ENCODE measurements around the gene CAMK1D. TPM values are rescaled to one million over a fixed set of nuclear protein-coding genes. Genes with fewer than 3 reads are reported as not detected.

The CAMK1D gene
- total and polyA plus RNA-seq, 10 of the 15 experiments (the other 5 are each of a cell fraction or from before 2014, with no cell fraction given) = 2.1 to 35.5 (median 14.7) TPM

GRCh38 chr10:12806228-12807095 is 457.1 kb downstream of the CAMK1D start:
- no peak for FAIRE-seq

More at GRCh38 chr10:12806228-12807095, 457.1 kb downstream of the CAMK1D start:
- H2AFZ ChIP-seq (ENCODE audit: control insufficient read depth, low read depth, low read length) = no peak overlapping the region
- H3K27me3 ChIP-seq (replicated peaks in 1 of 2; ENCODE audit: control insufficient read depth in 2 of 2, insufficient read depth in 2 of 2, low read length in 1 of 2) = no peaks in the 10 kb centered on the region
- WGBS (ENCODE audit: insufficient coverage, insufficient replicate concordance, low lambda C conversion rate, missing lambda C conversion rate) = 82% methylated on average over 12 of the region's 12 CpGs
- no peaks in the 10 kb centered on the region for H4K20me1 ChIP-seq (ENCODE audit: control insufficient read depth, insufficient read depth)
- no peak overlapping the region for H3K4me2 ChIP-seq (ENCODE audit: control insufficient read depth, insufficient read depth)
- TF ChIP-seq YBX1 (IDR thresholded peaks at IDR 0.05) = no peak
- TF ChIP-seq NR2F1 (conservative IDR thresholded peaks at IDR 0.05) = no peak
- no peak for TF ChIP-seq IKZF1 (conservative IDR thresholded peaks at IDR 0.05)
- TF ChIP-seq TCF7 (IDR thresholded peaks at IDR 0.05; ENCODE audit: borderline replicate concordance) = no peak
- no peak for TF ChIP-seq E2F4 (IDR thresholded peaks at IDR 0.05; ENCODE audit: low read depth, low read length)
- no peak for TF ChIP-seq NFIC (IDR thresholded peaks at IDR 0.05; ENCODE audit: low read depth, low read length)
- no peak for TF ChIP-seq CBX5 (IDR thresholded peaks at IDR 0.05; ENCODE audit: low read depth)
- no peak for TF ChIP-seq ZNF24 (IDR thresholded peaks at IDR 0.05)
- no peak for TF ChIP-seq HCFC1 (IDR thresholded peaks at IDR 0.05; ENCODE audit: low read length)
- TF ChIP-seq YY1 (IDR thresholded peaks at IDR 0.05; ENCODE audit: low read depth, low read length) = no peak
- TF ChIP-seq SREBF2 (IDR thresholded peaks at IDR 0.05; ENCODE audit: low read length) = no peak
- no peak for ATAC-seq
- no peak for DNase-seq (ENCODE audit: low read depth, low spot score)
- intact Hi-C loops (cut with micrococcal nuclease; ENCODE audit: unreplicated experiment) (no loop called here), in situ Hi-C loops (cut with MboI) (no loop called here)
- H3K9me3 ChIP-seq (replicated peaks; ENCODE audit: control insufficient read depth, insufficient read depth, low read length) = no peaks in the 10 kb centered on the region
- ChIA-PET POLR2A (no interaction called here), CTCF (interaction anchor here (1.4 kb wide), 1 partner anchor 24 kb away, joined by 4 read pairs; no protein-coding TSS in a partner anchor), RAD21 (ENCODE audit: unreplicated experiment) (no interaction called here), SMC1A (ENCODE audit: uncharacterized antibody, unreplicated experiment) (no interaction called here)
- no peak overlapping the region for H3K9ac ChIP-seq (ENCODE audit: control insufficient read depth, insufficient read depth, low read length)
- no peak overlapping the region for H3K27ac ChIP-seq (ENCODE audit: control insufficient read depth, insufficient read depth)
- H3K79me2 ChIP-seq (ENCODE audit: control insufficient read depth, insufficient read depth, low read length) = no peaks in the 10 kb centered on the region
- H3K4me1 ChIP-seq (ENCODE audit: control insufficient read depth, insufficient read depth, low read length) = no peaks in the 10 kb centered on the region
- no peak overlapping the region for H3K4me3 ChIP-seq
- no TSS peak for BruUV-seq (replicated peaks)
- no peaks in the 10 kb centered on the region for H3K36me3 ChIP-seq (ENCODE audit: control insufficient read depth in 2 of 2, insufficient read depth in 2 of 2, low read length in 1 of 2)

All from GM12878 (cell line).